GM23248 (cell line): ENCODE data around the gene CRACDL. TPM values are rescaled to one million over a fixed set of nuclear protein-coding genes. Genes with fewer than 3 reads are reported as not detected.

Source experiments
- DNase-seq: peaks from one replicate; pipeline ENCODE4 v3.0.0-alpha.2; 2015
- H2AFZ ChIP-seq: fragments of 200-600 bp; sonication (generic); 2 replicates; pipeline ENCODE4 v1.6.1; 2016; ENCODE audit warnings: antibody characterized with exemption
- H3F3A ChIP-seq: fragments of 200-600 bp; sonication (generic); 2 replicates; pipeline ENCODE4 v1.6.1; 2016; ENCODE audit warnings: mild to moderate bottlenecking, antibody characterized with exemption, mixed run types; ENCODE audit not compliant: insufficient read depth
- H3K27ac ChIP-seq: fragments of 200-600 bp; sonication (generic); 2 replicates; pipeline ENCODE4 v1.5.1; 2016; ENCODE audit warnings: mild to moderate bottlenecking
- H3K27me3 ChIP-seq: fragments of 200-600 bp; sonication (generic); replicated peaks from 2 replicates; pipeline ENCODE4 v1.6.1; 2016; ENCODE audit warnings: mild to moderate bottlenecking; ENCODE audit not compliant: insufficient read depth
- H3K36me3 ChIP-seq: fragments of 200-600 bp; sonication (generic); 2 replicates; pipeline ENCODE4 v1.6.1; 2016; ENCODE audit warnings: low read depth, mild to moderate bottlenecking
- H3K4me1 ChIP-seq: fragments of 200-600 bp; sonication (generic); 2 replicates; pipeline ENCODE4 v1.6.1; 2016; ENCODE audit warnings: mild to moderate bottlenecking; ENCODE audit not compliant: insufficient read depth
- H3K4me2 ChIP-seq: fragments of 200-600 bp; sonication (generic); one replicate; pipeline ENCODE4 v1.6.1; 2016; ENCODE audit warnings: mild to moderate bottlenecking; ENCODE audit not compliant: unreplicated experiment
- H3K4me3 ChIP-seq: fragments of 200-600 bp; sonication (generic); 2 replicates; pipeline ENCODE4 v1.5.1; 2016; ENCODE audit warnings: mild to moderate bottlenecking
- H3K79me2 ChIP-seq: fragments of 200-600 bp; sonication (generic); 2 replicates; pipeline ENCODE4 v1.6.1; 2016; ENCODE audit warnings: mild to moderate bottlenecking; ENCODE audit not compliant: insufficient read depth
- H3K9ac ChIP-seq: fragments of 200-600 bp; sonication (generic); 2 replicates; pipeline ENCODE4 v1.6.1; 2016; ENCODE audit warnings: mild to moderate bottlenecking
- H3K9me2 ChIP-seq: fragments of 200-600 bp; sonication (generic); 2 replicates; pipeline ENCODE4 v1.6.1; 2016; ENCODE audit warnings: mixed run types, mild to moderate bottlenecking, moderate library complexity; ENCODE audit not compliant: insufficient read depth
- H3K9me3 ChIP-seq: fragments of 200-600 bp; sonication (generic); one replicate; pipeline ENCODE4 v1.6.1; 2017; ENCODE audit warnings: low read depth
- H4K20me1 ChIP-seq: fragments of 200-600 bp; sonication (generic); 2 replicates; pipeline ENCODE4 v1.6.0; 2016; ENCODE audit not compliant: insufficient read depth
- EZH2 ChIP-seq: fragments of 200-600 bp; sonication (generic); IDR thresholded peaks from 2 replicates; pipeline ENCODE4 v1.6.1; 2018; ENCODE audit warnings: antibody characterized with exemption, mild to moderate bottlenecking; ENCODE audit not compliant: insufficient read depth, poor library complexity, severe bottlenecking
- EZH2phosphoT487 ChIP-seq: fragments of 200-600 bp; sonication (generic); IDR thresholded peaks from 2 replicates; pipeline ENCODE4 v1.6.1; 2018; ENCODE audit warnings: antibody characterized with exemption, moderate library complexity, mild to moderate bottlenecking, low read depth; ENCODE audit not compliant: insufficient read depth
- WGBS, 2 experiments: methylation state at CpG; one replicate each; pipeline ENCODE4 v1.1.6; 2015 to 2017; ENCODE audit warnings: low lambda C conversion rate in 2 of 2, low coverage in 1 of 2; ENCODE audit errors: missing lambda C conversion rate in 2 of 2; 5-methylcytosine and 5-hydroxymethylcytosine counted together
- in situ Hi-C: fragments of 300-500 bp; cut with MboI; formaldehyde crosslinking; loops from 2 replicates; pipeline ENCODE4 v1.15.0; 2020
- polyA plus RNA-seq: library from polyadenylated mRNA; unstranded; fragments of >200 nt; fragmentation: Nextera tagmentation; extraction: Ambion mirVana; gene quantifications from 2 replicates; pipeline ENCODE4 v1.2.1, GENCODE V29; 2016
- total RNA-seq: library from RNA; depleted of rRNA; stranded (reverse); fragments of >200 nt; shearing (Covaris generic); gene quantifications from 2 replicates; pipeline ENCODE4 v1.2.3, GENCODE V29; 2014

CRACDL gene
- total and polyA plus RNA-seq, 2 experiments from 2014 or later = not detected

DNA sequence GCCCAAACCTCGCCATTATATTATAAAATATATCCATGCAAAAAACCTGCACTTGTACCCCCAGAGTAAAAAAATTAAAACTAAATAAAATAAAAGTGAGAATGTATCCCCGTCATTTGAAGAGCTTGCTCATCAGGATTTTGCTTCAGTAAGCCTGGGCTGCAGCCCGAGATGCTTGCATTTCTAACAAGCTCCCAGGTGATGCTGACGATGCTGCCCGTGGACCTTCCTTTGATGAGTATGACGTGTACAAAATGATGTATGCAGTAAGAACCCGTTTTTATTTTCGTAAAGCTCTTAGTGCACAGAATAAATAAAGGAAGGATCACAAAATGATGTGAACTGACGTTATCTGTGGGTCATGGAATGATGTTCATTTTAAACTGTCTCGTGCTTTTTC is 63.5 kb downstream of the CRACDL start:
- 58 to 64% methylated on average over 10 of the region's 10 CpGs for WGBS, 2 experiments
- Histone ChIP-seq H3F3A (no peaks in the 10 kb centered on the region), H3K9ac (no peak overlapping the region), H3K9me3 (no peaks in the 10 kb centered on the region), H3K36me3 (no peaks in the 10 kb centered on the region), H3K27ac (no peak overlapping the region), H4K20me1 (no peaks in the 10 kb centered on the region), H3K27me3 (peaks cover 33% of the 10 kb centered on the region), H3K4me3 (no peak overlapping the region), H3K9me2 (no peaks in the 10 kb centered on the region), H3K4me2 (no peak overlapping the region), H3K4me1 (no peaks in the 10 kb centered on the region), H2AFZ (no peak overlapping the region), H3K79me2 (no peaks in the 10 kb centered on the region)
- in situ Hi-C loops = no loop called here
- DNase-seq = no peak
- TF ChIP-seq EZH2phosphoT487 (no peak), EZH2 (no peak)

DNA sequence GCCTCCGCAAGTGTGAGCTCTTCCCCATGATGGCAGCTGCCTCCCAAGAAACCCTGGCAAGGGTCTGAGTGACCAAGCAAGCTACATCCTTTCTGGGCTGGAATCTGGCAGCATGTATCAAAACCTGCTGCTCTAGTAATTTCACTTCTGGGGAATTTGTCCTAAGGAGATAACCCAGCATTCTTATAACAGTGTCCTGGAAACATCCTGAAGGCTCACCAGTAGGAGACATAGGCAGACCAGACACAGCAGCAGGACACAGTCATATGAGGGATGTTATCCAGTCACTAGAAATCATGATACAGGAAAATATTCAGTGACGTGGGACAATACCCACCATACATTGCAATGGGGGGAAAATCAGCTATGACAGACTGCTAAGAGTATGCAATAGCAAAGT is 64.5 kb downstream of the CRACDL start:
- Histone ChIP-seq H3K9me3 (no peaks in the 10 kb centered on the region), H3K79me2 (no peaks in the 10 kb centered on the region), H3K9ac (no peak overlapping the region), H3K27ac (no peak overlapping the region), H3F3A (no peaks in the 10 kb centered on the region), H3K4me2 (no peak overlapping the region), H3K9me2 (no peaks in the 10 kb centered on the region), H4K20me1 (no peaks in the 10 kb centered on the region), H3K4me1 (no peaks in the 10 kb centered on the region), H3K36me3 (no peaks in the 10 kb centered on the region), H2AFZ (no peak overlapping the region), H3K4me3 (no peak overlapping the region), H3K27me3 (peaks cover 33% of the 10 kb centered on the region)
- no peak for TF ChIP-seq EZH2phosphoT487
- no peak for TF ChIP-seq EZH2
- in situ Hi-C loops = no loop called here
- WGBS, 2 experiments = 87 to 89% methylated on average over 2 of the region's 2 CpGs
- no peak for DNase-seq

DNA sequence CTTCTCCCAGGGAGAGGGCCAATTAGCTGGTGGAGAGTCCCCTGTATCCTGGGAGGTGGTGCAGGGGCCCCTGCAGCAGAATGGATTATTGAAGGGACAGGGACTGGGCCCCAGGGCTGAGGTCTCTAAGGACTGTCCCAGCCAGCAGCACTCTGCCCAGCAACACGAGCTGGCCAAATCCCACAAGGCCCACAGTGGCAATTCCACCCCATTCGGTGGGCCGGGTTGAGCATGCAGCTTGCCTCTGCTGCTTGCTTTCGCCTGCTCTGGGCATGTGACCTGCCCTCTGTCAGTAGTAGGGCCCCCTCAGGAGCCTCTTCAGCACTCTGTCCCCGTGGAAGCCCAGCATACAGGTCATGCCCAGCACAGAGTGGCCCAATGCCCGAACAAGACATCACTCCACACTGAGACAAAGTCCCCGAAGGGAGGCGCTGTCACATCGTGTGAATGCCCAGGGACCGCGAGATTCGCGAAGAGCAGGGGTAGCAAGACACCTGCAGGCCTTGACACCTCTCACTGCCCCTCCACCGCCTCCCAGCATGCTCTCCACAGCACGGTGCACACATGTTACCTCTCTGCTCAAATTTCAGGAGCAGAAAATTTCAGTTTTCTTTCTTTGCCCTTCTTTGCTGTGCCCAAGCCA is 65.4 kb downstream of the CRACDL start:
- no peak overlapping the region for H3K4me3 ChIP-seq
- H3K9me2 ChIP-seq = no peaks in the 10 kb centered on the region
- no peaks in the 10 kb centered on the region for H3K79me2 ChIP-seq
- H3K36me3 ChIP-seq = no peaks in the 10 kb centered on the region
- 75 to 78% methylated on average over 15 of the region's 15 CpGs for WGBS, 2 experiments
- peaks cover 30% of the 10 kb centered on the region for H3K27me3 ChIP-seq
- H3K4me2 ChIP-seq = no peak overlapping the region
- H4K20me1 ChIP-seq = no peaks in the 10 kb centered on the region
- H3K9ac ChIP-seq = no peak overlapping the region
- DNase-seq = no peak
- no peak for TF ChIP-seq EZH2phosphoT487
- TF ChIP-seq EZH2 = no peak
- in situ Hi-C loops = no loop called here
- H3K9me3 ChIP-seq = no peaks in the 10 kb centered on the region
- H3K4me1 ChIP-seq = peaks cover 6% of the 10 kb centered on the region
- H2AFZ ChIP-seq = no peak overlapping the region
- no peak overlapping the region for H3K27ac ChIP-seq
- 0 out of 2 replicates have a peak, but pooled peaks cover 5% of the 10 kb centered on the region for H3F3A ChIP-seq

- Histone ChIP-seq H3K9me3 (no peaks in the 10 kb centered on the region), H4K20me1 (no peaks in the 10 kb centered on the region), H3K9ac (no peak overlapping the region), H3F3A (0 out of 2 replicates have a peak, but pooled peaks cover 10% of the 10 kb centered on the region), H3K4me2 (no peak overlapping the region), H3K4me3 (no peak overlapping the region), H3K27me3 (peaks cover 22% of the 10 kb centered on the region), H2AFZ (no peak overlapping the region), H3K9me2 (no peaks in the 10 kb centered on the region), H3K27ac (no peak overlapping the region), H3K79me2 (no peaks in the 10 kb centered on the region), H3K36me3 (no peaks in the 10 kb centered on the region), H3K4me1 (peaks cover 7% of the 10 kb centered on the region)
- TF ChIP-seq EZH2 (no peak), EZH2phosphoT487 (no peak)
- in situ Hi-C loops = no loop called here
- WGBS, 2 experiments = 41 to 44% methylated on average over 4 of the region's 4 CpGs
- DNase-seq = no peak
These were observed 66.2 kb downstream of the CRACDL start for GRCh38 chr2:98869870-98870269.

DNA sequence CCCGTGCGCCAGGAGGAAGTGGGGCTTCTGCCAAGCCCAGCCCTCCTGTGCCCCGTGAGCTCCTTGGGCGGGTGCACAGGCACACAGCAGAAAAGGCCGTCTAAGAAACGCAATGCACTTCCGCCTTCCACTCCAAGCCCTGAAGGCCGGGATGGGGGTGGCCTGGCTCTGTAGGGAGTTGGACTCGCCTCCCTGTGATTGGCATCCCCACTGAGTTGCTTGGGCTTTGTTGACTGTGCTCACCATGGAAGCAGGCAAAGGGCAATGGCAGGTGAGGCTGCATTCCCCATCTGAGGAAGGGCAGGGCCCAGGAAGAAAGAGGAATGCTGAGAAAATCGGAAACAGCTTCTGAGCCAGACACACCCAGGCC is 66.8 kb downstream of the CRACDL start:
- Histone ChIP-seq H3K4me2 (no peak overlapping the region), H3K27me3 (peaks cover 21% of the 10 kb centered on the region), H3K9ac (no peak overlapping the region), H3K4me3 (no peak overlapping the region), H3K4me1 (peaks cover 7% of the 10 kb centered on the region), H2AFZ (no peak overlapping the region), H4K20me1 (no peaks in the 10 kb centered on the region), H3K9me3 (no peaks in the 10 kb centered on the region), H3K9me2 (no peaks in the 10 kb centered on the region), H3F3A (0 out of 2 replicates have a peak, but pooled peaks cover 10% of the 10 kb centered on the region), H3K36me3 (no peaks in the 10 kb centered on the region), H3K79me2 (no peaks in the 10 kb centered on the region), H3K27ac (no peak overlapping the region)
- DNase-seq = no peak
- WGBS, 2 experiments = 63 to 71% methylated on average over 9 to 10 of the region's 10 CpGs
- in situ Hi-C loops = no loop called here
- no peak for TF ChIP-seq EZH2phosphoT487
- no peak for TF ChIP-seq EZH2
